Bronchial epithelial cell (primary cell): ENCODE measurements around the gene OTULIN. TPM values are rescaled to one million over a fixed set of nuclear protein-coding genes. Genes with fewer than 3 reads are reported as not detected.
A peak's percentile ranks its signal among the peaks of the same experiment; 100 is the strongest.

Experiments
- DNase-seq: peaks from one replicate; pipeline ENCODE4 v3.0.0-alpha.2; 2010; ENCODE audit warnings: low read depth
- FAIRE-seq: peaks from 2 replicates; lab custom pipeline; 2011; peaks lifted over from hg19 to GRCh38; lab: Jason Lieb, UNC
- H3K27me3 ChIP-seq: 2 replicates; pipeline ENCODE4 v1.5.1; 2011; ENCODE audit warnings: low read length; ENCODE audit not compliant: control insufficient read depth, insufficient read depth
- H3K36me3 ChIP-seq: 2 replicates; pipeline ENCODE4 v1.5.1; 2011; ENCODE audit warnings: low read length; ENCODE audit not compliant: control insufficient read depth, insufficient read depth
- H3K4me3 ChIP-seq: 2 replicates; pipeline ENCODE4 v1.5.1; 2011; ENCODE audit warnings: mild to moderate bottlenecking, low read depth, low read length, control low read depth
- CTCF ChIP-seq: IDR thresholded peaks from 2 replicates; pipeline ENCODE4 v1.5.1; 2011; ENCODE audit warnings: mild to moderate bottlenecking, moderate library complexity, low read length, control low read depth, inconsistent platforms; ENCODE audit not compliant: insufficient read depth, severe bottlenecking
- total RNA-seq: library from RNA; depleted of rRNA; stranded (reverse); fragments of >200 nt; gene quantifications from 2 replicates; pipeline ENCODE4 v1.2.1, GENCODE V29; 2014

The OTULIN gene
- total RNA-seq, 1 donor from 2014 or later = 36.6 TPM

GRCh38 chr5:14681236-14681752 is 16.8 kb downstream of the OTULIN start:
- no peak for TF ChIP-seq CTCF
- Histone ChIP-seq H3K36me3 (peaks cover 18% of the 10 kb centered on the region), H3K4me3 (no peak overlapping the region), H3K27me3 (no peaks in the 10 kb centered on the region)
- FAIRE-seq = no peak
- no peak for DNase-seq

GRCh38 chr5:14683906-14684455 is 19.5 kb downstream of the OTULIN start:
- DNase-seq = no peak
- H3K27me3 ChIP-seq = no peaks in the 10 kb centered on the region
- H3K36me3 ChIP-seq = peaks cover 20% of the 10 kb centered on the region
- no peak overlapping the region for H3K4me3 ChIP-seq
- no peak for TF ChIP-seq CTCF
- no peak for FAIRE-seq

- DNase-seq = no peak
- no peak for FAIRE-seq
- H3K36me3 ChIP-seq = peaks cover 18% of the 10 kb centered on the region
- H3K27me3 ChIP-seq = no peaks in the 10 kb centered on the region
- no peak for TF ChIP-seq CTCF
- no peak overlapping the region for H3K4me3 ChIP-seq
These were observed 20.2 kb downstream of the OTULIN start for GRCh38 chr5:14684757-14685156.

- no peak for FAIRE-seq
- Histone ChIP-seq H3K4me3 (no peak overlapping the region), H3K27me3 (no peaks in the 10 kb centered on the region), H3K36me3 (peaks cover 23% of the 10 kb centered on the region)
- peak; percentile 59 for TF ChIP-seq CTCF
- DNase-seq = peak; percentile 66
These were observed 21.2 kb downstream of the OTULIN start for GRCh38 chr5:14685757-14686156.

- Histone ChIP-seq H3K36me3 (peaks cover 25% of the 10 kb centered on the region), H3K4me3 (no peak overlapping the region), H3K27me3 (no peaks in the 10 kb centered on the region)
- DNase-seq (peak; percentile 81), FAIRE-seq (no peak)
- TF ChIP-seq CTCF = no peak
These were observed 22.0 kb downstream of the OTULIN start for GRCh38 chr5:14686517-14686916.
